Thymus (tissue), 14 donors: ENCODE data around the gene DCAF5. TPM values are rescaled to one million over a fixed set of nuclear protein-coding genes. Genes with fewer than 3 reads are reported as not detected.
"Not testable (repeated sequence)": the region's sequence is repeated elsewhere in the genome, so short reads cannot be mapped to it uniquely, and the experiment has no call there.

ENCODE experiments used
- DNase-seq, 9 donors: peaks; one replicate each; pipeline ENCODE4 v3.0.0-alpha.2; 2013; ENCODE audit warnings: low spot score in 9 of 9, low read depth in 6 of 9, missing footprints in 1 of 9
- H3K27ac ChIP-seq, 2 donors: one replicate each; pipeline ENCODE4 v1.5.1; 2013; ENCODE audit warnings: control low read depth in 1 of 2, low read depth in 1 of 2, low read length in 1 of 2, mild to moderate bottlenecking in 1 of 2, moderate library complexity in 1 of 2
- H3K27me3 ChIP-seq, 2 donors: one replicate each; pipeline ENCODE4 v1.5.1; 2013; ENCODE audit warnings: low read length in 1 of 2; ENCODE audit not compliant: control insufficient read depth in 2 of 2, insufficient read depth in 1 of 2
- H3K36me3 ChIP-seq, 2 donors: one replicate each; pipeline ENCODE4 v1.5.1; 2013; ENCODE audit warnings: low read length in 1 of 2, mild to moderate bottlenecking in 1 of 2, moderate library complexity in 1 of 2; ENCODE audit not compliant: control insufficient read depth in 2 of 2, insufficient read depth in 2 of 2
- H3K4me1 ChIP-seq, 2 donors: one replicate each; pipeline ENCODE4 v1.5.1; 2013; ENCODE audit warnings: low read length in 2 of 2; ENCODE audit not compliant: control insufficient read depth in 2 of 2, insufficient read depth in 2 of 2
- H3K4me3 ChIP-seq, 2 donors: one replicate each; pipeline ENCODE4 v1.5.1; 2013; ENCODE audit warnings: low read length in 2 of 2, control low read depth in 1 of 2, mild to moderate bottlenecking in 1 of 2
- H3K9me3 ChIP-seq, 2 donors: one replicate each; pipeline ENCODE4 v1.5.1; 2013; ENCODE audit warnings: low read length in 1 of 2, mild to moderate bottlenecking in 1 of 2; ENCODE audit not compliant: control insufficient read depth in 2 of 2, insufficient read depth in 1 of 2
- WGBS: extraction: QIAGEN DNeasy Blood & Tissue Kit; methylation state at CpG from one replicate; pipeline ENCODE4 v1.1.7; 2013; 5-methylcytosine and 5-hydroxymethylcytosine counted together
- long read RNA-seq, 10 donors: transcript quantifications; one replicate each; lab custom pipeline, GENCODE V29; 2026
- polyA plus RNA-seq: library from polyadenylated mRNA; stranded (reverse); fragments of 200-250 nt; gene quantifications from one replicate; pipeline ENCODE4 v1.2.3, GENCODE V29; 2013
- total RNA-seq: library from RNA; stranded (reverse); fragments of 120-200 nt; gene quantifications from one replicate; pipeline ENCODE4 v1.2.4, GENCODE V29; 2013
- donor health status: healthy.

Gene DCAF5, protein sequence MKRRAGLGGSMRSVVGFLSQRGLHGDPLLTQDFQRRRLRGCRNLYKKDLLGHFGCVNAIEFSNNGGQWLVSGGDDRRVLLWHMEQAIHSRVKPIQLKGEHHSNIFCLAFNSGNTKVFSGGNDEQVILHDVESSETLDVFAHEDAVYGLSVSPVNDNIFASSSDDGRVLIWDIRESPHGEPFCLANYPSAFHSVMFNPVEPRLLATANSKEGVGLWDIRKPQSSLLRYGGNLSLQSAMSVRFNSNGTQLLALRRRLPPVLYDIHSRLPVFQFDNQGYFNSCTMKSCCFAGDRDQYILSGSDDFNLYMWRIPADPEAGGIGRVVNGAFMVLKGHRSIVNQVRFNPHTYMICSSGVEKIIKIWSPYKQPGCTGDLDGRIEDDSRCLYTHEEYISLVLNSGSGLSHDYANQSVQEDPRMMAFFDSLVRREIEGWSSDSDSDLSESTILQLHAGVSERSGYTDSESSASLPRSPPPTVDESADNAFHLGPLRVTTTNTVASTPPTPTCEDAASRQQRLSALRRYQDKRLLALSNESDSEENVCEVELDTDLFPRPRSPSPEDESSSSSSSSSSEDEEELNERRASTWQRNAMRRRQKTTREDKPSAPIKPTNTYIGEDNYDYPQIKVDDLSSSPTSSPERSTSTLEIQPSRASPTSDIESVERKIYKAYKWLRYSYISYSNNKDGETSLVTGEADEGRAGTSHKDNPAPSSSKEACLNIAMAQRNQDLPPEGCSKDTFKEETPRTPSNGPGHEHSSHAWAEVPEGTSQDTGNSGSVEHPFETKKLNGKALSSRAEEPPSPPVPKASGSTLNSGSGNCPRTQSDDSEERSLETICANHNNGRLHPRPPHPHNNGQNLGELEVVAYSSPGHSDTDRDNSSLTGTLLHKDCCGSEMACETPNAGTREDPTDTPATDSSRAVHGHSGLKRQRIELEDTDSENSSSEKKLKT
- total RNA-seq (13.5 TPM), polyA plus RNA-seq (26.6 TPM)
- long read RNA-seq, donor 1, full-length matches to known transcripts: 1 of 1 reads
- long read RNA-seq, donor 1, partial matches to known transcripts: 0 of 1 reads
- long read RNA-seq, donor 1, other reads (novel, unspliced or antisense): 0 of 1 reads
- long read RNA-seq, donor 2: 0 reads
- long read RNA-seq, donor 3, full-length matches to known transcripts: 9 of 9 reads
- long read RNA-seq, donor 3, partial matches to known transcripts: 0 of 9 reads
- long read RNA-seq, donor 3, other reads (novel, unspliced or antisense): 0 of 9 reads
- long read RNA-seq, donor 4, full-length matches to known transcripts: 5 of 5 reads
- long read RNA-seq, donor 4, partial matches to known transcripts: 0 of 5 reads
- long read RNA-seq, donor 4, other reads (novel, unspliced or antisense): 0 of 5 reads
- long read RNA-seq, donor 5, full-length matches to known transcripts: 8 of 8 reads
- long read RNA-seq, donor 5, partial matches to known transcripts: 0 of 8 reads
- long read RNA-seq, donor 5, other reads (novel, unspliced or antisense): 0 of 8 reads
- long read RNA-seq, donor 6, full-length matches to known transcripts: 11 of 11 reads
- long read RNA-seq, donor 6, partial matches to known transcripts: 0 of 11 reads
- long read RNA-seq, donor 6, other reads (novel, unspliced or antisense): 0 of 11 reads
- long read RNA-seq, donor 7, full-length matches to known transcripts: 8 of 8 reads
- long read RNA-seq, donor 7, partial matches to known transcripts: 0 of 8 reads
- long read RNA-seq, donor 7, other reads (novel, unspliced or antisense): 0 of 8 reads
- long read RNA-seq, donor 8, full-length matches to known transcripts: 3 of 3 reads
- long read RNA-seq, donor 8, partial matches to known transcripts: 0 of 3 reads
- long read RNA-seq, donor 8, other reads (novel, unspliced or antisense): 0 of 3 reads
- long read RNA-seq, donor 9, full-length matches to known transcripts: 4 of 4 reads
- long read RNA-seq, donor 9, partial matches to known transcripts: 0 of 4 reads
- long read RNA-seq, donor 9, other reads (novel, unspliced or antisense): 0 of 4 reads
- long read RNA-seq, donor 10, full-length matches to known transcripts: 8 of 8 reads
- long read RNA-seq, donor 10, partial matches to known transcripts: 0 of 8 reads
- long read RNA-seq, donor 10, other reads (novel, unspliced or antisense): 0 of 8 reads

GRCh38 chr14:69152902-69153151 is at the start of gene DCAF5:
Gene DCAF5 (minus strand): TSS chr14:69153119. CDS start chr14:69152978, 141 bp downstream.
- peak within 1 kb of the TSS; percentile 76 to 89 for H3K4me3 ChIP-seq
- peak within 1 kb of the TSS; percentile 91 to 94 for H3K27ac ChIP-seq
- under 1% methylated on average over 26 of the region's 26 CpGs for WGBS
- peaks cover 14 to 29% of the 10 kb centered on the region in 2 donors for H3K27me3 ChIP-seq
- DNase-seq: no peak
- H3K36me3 ChIP-seq: peaks cover 5 to 9% of the 10 kb centered on the region in 2 donors
- H3K9me3 ChIP-seq: no peaks in the 10 kb centered on the region
- H3K4me1 ChIP-seq: peaks cover 12 to 15% of the 10 kb centered on the region in 2 donors

DNA sequence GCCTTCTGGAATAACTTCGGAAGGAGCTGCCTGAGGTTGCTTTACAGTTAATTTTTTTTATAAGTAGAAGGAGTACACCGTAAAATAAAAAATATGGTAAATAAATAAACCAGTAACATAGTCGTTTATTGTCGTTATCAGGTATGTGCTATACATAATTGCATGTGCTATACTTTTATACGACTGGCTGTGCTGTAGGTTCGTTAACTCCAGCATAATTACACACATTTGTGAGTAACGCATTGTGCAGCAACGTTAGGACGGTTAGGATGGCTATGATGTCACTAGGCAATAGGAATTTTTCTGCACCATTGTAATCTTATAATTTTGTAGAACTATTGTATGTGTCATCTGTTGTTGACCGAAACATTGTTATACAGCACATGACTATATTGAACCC is 46.9 kb upstream of the DCAF5 start:
- H3K9me3 ChIP-seq: no peaks in the 10 kb centered on the region
- H3K4me1 ChIP-seq: no peaks in the 10 kb centered on the region
- H3K4me3 ChIP-seq: no peak overlapping the region
- H3K27ac ChIP-seq: no peak overlapping the region
- no peaks in the 10 kb centered on the region for H3K36me3 ChIP-seq
- 97% methylated on average over 10 of the region's 10 CpGs for WGBS
- no peak for DNase-seq
- H3K27me3 ChIP-seq: no peaks in the 10 kb centered on the region

- Histone ChIP-seq H3K4me3 (no peak overlapping the region), H3K36me3 (no peaks in the 10 kb centered on the region), H3K27ac (peak overlapping the region in 1 of 2 donors; percentile 9), H3K9me3 (no peaks in the 10 kb centered on the region), H3K4me1 (peaks cover 0 to 18% of the 10 kb centered on the region in 2 donors), H3K27me3 (no peaks in the 10 kb centered on the region)
- WGBS: 40% methylated on average over 5 of the region's 5 CpGs
- DNase-seq: peak in 7 of 9 donors; percentile 9 to 81 (median 56)
These were observed 40.8 kb upstream of the DCAF5 start for GRCh38 chr14:69193721-69194120.

DNA sequence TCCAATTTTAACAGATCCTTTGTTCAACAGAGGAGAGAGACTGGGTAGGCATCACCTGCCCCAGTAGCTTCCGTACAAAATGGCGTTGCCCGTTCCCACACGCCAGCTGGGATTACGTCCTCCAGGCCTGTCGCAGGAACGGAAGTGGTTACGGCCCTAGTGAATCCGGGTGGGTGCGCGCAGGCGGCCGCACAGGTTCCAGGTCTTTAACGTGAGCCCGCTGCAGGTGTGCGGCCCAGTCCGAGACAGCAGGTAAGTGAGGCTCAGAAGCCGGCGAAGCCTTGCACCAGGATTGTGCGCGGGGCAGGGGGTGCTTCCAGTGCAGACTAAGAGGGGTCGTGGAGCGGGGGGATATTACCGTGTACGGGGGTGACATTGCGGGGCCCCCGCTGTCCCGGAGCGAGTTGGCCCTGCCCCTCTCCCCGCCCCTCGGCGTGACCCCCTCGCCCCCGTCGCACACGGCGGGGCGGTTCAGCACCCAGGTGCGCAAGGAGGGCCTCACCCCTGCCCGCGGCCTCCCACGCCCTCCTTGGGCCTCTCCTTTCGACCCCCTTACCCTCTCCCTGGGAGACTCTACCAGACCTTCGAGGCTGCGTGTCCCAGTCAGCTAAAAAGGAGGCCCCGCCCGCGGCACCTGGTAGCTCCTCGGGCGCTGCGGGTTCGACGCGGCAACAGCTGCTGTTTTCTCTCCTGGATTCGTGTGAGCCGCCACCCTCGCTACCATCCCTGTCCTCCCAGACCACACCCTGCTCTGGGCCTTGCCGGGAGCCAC is 38.6 kb upstream of the DCAF5 start, which contains the start of gene EXD2:
TSS of gene EXD2 (plus strand) at position 159 of the 772 bp plus-strand sequence. CDS start 17,973 bp downstream, outside the sequence.
- peaks cover 0 to 18% of the 10 kb centered on the region in 2 donors for H3K4me1 ChIP-seq
- WGBS: under 1% methylated on average over 58 of the region's 58 CpGs
- H3K27ac ChIP-seq: peak within 1 kb of the TSS; percentile 74 to 75
- DNase-seq: peak; percentile 62 to 89 (median 70)
- no peaks in the 10 kb centered on the region for H3K9me3 ChIP-seq
- no peaks in the 10 kb centered on the region for H3K36me3 ChIP-seq
- H3K4me3 ChIP-seq: peak within 1 kb of the TSS; percentile 66 to 71
- H3K27me3 ChIP-seq: no peaks in the 10 kb centered on the region

GRCh38 chr14:69190191-69190590 is 37.3 kb upstream of the DCAF5 start:
- Histone ChIP-seq H3K4me3 (no peak overlapping the region), H3K27ac (no peak overlapping the region), H3K36me3 (no peaks in the 10 kb centered on the region), H3K4me1 (peaks cover 0 to 18% of the 10 kb centered on the region in 2 donors), H3K27me3 (no peaks in the 10 kb centered on the region), H3K9me3 (no peaks in the 10 kb centered on the region)
- WGBS: 98% methylated on average over 2 of the region's 2 CpGs
- no peak for DNase-seq

DNA sequence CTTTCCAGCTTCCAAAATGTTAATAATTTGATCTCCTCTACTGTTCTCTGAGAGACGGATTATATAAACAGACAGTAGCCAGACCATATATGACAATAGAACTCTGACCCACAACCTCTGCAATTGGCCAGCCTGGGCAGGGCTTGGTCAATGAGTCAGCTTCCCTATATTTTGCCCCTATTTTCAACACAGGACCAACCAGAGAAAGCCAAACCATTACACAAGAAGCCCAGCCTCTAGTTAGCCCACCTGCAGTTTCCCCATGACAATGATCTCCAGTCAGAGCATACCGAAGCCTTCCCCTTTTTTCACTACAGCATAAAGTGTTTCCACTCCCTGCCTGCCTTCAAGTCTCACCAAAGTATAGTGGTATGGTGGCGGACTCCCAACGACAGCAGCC is 30.8 kb upstream of the DCAF5 start:
- no peaks in the 10 kb centered on the region for H3K9me3 ChIP-seq
- H3K27me3 ChIP-seq: no peaks in the 10 kb centered on the region
- H3K27ac ChIP-seq: no peak overlapping the region
- no peaks in the 10 kb centered on the region for H3K36me3 ChIP-seq
- DNase-seq: no peak
- H3K4me3 ChIP-seq: no peak overlapping the region
- WGBS: 90% methylated on average over 4 of the region's 4 CpGs
- no peaks in the 10 kb centered on the region for H3K4me1 ChIP-seq

DNA sequence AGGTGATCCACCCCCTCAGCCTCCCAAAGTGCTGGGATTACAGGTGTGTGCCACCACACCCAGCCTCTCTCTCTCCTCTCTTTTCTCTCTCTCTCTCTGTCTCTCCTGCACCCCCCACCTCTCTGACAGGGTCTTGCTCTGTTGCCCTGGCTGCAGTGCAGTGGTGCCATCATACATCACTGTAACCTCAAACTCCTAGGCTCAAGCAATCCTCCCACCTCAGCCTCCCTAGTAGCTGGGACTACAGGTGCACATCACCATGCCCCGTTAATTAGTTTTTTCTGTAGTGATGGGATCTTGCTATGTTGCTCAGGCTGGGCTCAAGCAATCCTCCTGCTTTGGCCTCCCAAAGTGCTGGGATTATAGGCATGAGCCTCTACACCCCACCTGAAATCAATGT is 29.7 kb upstream of the DCAF5 start:
- not testable (repeated sequence) for H3K36me3 ChIP-seq, H3K9me3 ChIP-seq, H3K27ac ChIP-seq, H3K4me3 ChIP-seq, H3K27me3 ChIP-seq, H3K4me1 ChIP-seq, DNase-seq
- 100% methylated on average over 1 of the region's 1 CpG for WGBS
